ENCODE measurements around the gene TET3. TPM values are rescaled to one million over a fixed set of nuclear protein-coding genes. Genes with fewer than 3 reads are reported as not detected.
A peak's percentile ranks its signal among the peaks of the same experiment; 100 is the strongest.

Gene TET3
- total RNA-seq, 1 donor from 2014 or later: 12.3 TPM

DNA sequence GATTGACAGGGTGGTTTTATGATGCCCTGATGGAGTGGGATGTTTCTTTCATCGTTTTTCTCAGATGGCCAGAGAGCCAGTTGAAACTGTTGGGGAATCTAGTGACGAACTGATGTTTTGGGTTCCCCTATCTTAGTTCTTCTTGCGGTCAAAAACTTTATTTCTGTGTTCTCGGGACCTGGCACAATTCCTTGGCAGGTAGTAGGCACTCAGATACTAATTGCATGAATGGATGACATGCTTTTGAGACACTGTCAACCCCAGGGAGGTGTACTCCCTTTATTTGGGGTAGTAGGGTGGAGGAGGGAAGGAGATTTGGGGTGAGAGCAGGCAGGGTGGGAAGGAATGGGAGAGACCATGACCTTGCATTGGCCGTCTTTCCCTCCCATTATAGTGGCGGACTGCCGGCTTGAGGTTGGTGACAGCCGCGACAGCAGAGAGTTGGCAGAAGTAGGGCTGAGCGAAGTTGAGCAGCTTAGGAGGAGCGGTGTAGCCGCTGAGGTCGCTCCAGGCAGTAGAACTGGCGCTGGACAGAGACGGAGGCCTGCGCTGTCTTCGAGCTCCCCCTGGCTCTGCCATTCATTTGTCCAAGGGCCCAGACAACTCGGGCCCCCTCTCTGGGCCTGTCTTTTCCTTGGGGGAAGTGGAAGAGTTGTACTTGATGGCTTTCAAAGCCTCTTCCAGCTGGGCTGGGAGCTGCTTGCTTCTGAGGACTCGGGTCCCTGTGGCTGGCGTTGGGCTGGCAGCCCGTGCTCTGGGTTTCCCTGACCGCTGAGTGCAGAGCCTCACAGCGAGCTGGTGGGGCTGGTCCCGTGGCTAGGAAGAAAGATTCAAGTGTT, 2.6 kb downstream of the TET3 start:
- Histone ChIP-seq H3K9me3 (no peaks in the 10 kb centered on the region), H3K27me3 (no peaks in the 10 kb centered on the region), H3K36me3 (no peaks in the 10 kb centered on the region), H3K4me1 (peaks cover 62% of the 10 kb centered on the region), H3K4me3 (peak overlapping the region; percentile 3 to 22), H3K27ac (no peak overlapping the region)
- DNase-seq (ENCODE audit: extremely low spot score in 2 of 2): no peak
- intact Hi-C loops (cut with DNase I): no loop called here
- TF ChIP-seq POLR2AphosphoS5 (IDR thresholded peaks at IDR 0.05; ENCODE audit: insufficient read depth in 1 of 2, low read depth in 1 of 2) (no peak), POLR2A (IDR thresholded peaks at IDR 0.05) (no peak)
- TF ChIP-seq, protein P1, sequence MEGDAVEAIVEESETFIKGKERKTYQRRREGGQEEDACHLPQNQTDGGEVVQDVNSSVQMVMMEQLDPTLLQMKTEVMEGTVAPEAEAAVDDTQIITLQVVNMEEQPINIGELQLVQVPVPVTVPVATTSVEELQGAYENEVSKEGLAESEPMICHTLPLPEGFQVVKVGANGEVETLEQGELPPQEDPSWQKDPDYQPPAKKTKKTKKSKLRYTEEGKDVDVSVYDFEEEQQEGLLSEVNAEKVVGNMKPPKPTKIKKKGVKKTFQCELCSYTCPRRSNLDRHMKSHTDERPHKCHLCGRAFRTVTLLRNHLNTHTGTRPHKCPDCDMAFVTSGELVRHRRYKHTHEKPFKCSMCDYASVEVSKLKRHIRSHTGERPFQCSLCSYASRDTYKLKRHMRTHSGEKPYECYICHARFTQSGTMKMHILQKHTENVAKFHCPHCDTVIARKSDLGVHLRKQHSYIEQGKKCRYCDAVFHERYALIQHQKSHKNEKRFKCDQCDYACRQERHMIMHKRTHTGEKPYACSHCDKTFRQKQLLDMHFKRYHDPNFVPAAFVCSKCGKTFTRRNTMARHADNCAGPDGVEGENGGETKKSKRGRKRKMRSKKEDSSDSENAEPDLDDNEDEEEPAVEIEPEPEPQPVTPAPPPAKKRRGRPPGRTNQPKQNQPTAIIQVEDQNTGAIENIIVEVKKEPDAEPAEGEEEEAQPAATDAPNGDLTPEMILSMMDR (IDR thresholded peaks at IDR 0.05): no peak

- H3K36me3 ChIP-seq: no peaks in the 10 kb centered on the region
Measured at GRCh38 chr2:73987948-73988700, 3.4 kb downstream of the TET3 start.

GRCh38 chr2:73989972-73990371, 5.3 kb downstream of the TET3 start:
- Histone ChIP-seq H3K36me3 (no peaks in the 10 kb centered on the region), H3K4me3 (no peak overlapping the region), H3K27me3 (no peaks in the 10 kb centered on the region), H3K9me3 (no peaks in the 10 kb centered on the region), H3K27ac (no peak overlapping the region), H3K4me1 (peaks cover 54% of the 10 kb centered on the region)
- DNase-seq (ENCODE audit: extremely low spot score in 2 of 2): no peak
- TF ChIP-seq POLR2AphosphoS5 (IDR thresholded peaks at IDR 0.05; ENCODE audit: insufficient read depth in 1 of 2, low read depth in 1 of 2): no peak
- TF ChIP-seq POLR2A (IDR thresholded peaks at IDR 0.05): no peak
- TF ChIP-seq, protein P1 (IDR thresholded peaks at IDR 0.05): no peak
- intact Hi-C loops (cut with DNase I): no loop called here

More at GRCh38 chr2:73987948-73988700, 3.4 kb downstream of the TET3 start:
- Histone ChIP-seq H3K4me1 (peaks cover 58% of the 10 kb centered on the region), H3K9me3 (no peaks in the 10 kb centered on the region), H3K4me3 (peak overlapping the region; percentile 3 to 22), H3K27ac (no peak overlapping the region), H3K27me3 (no peaks in the 10 kb centered on the region)
- TF ChIP-seq, protein P1 (IDR thresholded peaks at IDR 0.05): no peak
- TF ChIP-seq POLR2AphosphoS5 (IDR thresholded peaks at IDR 0.05; ENCODE audit: insufficient read depth in 1 of 2, low read depth in 1 of 2) (no peak), POLR2A (IDR thresholded peaks at IDR 0.05) (no peak)
- intact Hi-C loops (cut with DNase I): no loop called here
- no peak for DNase-seq (ENCODE audit: extremely low spot score in 2 of 2)

DNA sequence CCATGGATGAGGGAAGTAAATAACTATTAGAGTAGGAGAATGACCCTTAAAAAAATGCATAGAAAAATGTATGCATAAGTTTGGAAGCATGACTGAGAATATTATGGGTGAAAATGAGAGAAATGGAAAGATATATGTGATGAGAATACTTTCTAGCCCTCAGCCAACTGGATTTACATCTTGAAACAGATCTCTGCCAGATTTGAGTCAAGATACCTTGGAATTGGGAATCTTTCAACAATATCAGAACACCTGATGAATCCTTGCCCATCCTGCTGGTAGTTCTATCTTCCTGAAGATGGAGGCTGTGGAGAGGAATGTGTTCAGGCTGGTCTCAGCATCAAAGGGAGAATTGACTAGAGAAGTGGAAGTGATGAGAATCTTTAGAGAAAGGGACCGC, 5.8 kb downstream of the TET3 start:
- Histone ChIP-seq H3K4me1 (peaks cover 53% of the 10 kb centered on the region), H3K9me3 (no peaks in the 10 kb centered on the region), H3K27me3 (no peaks in the 10 kb centered on the region), H3K27ac (no peak overlapping the region), H3K36me3 (no peaks in the 10 kb centered on the region), H3K4me3 (no peak overlapping the region)
- DNase-seq (ENCODE audit: extremely low spot score in 2 of 2): no peak
- intact Hi-C loops (cut with DNase I): no loop called here
- TF ChIP-seq POLR2AphosphoS5 (IDR thresholded peaks at IDR 0.05; ENCODE audit: insufficient read depth in 1 of 2, low read depth in 1 of 2): no peak
- no peak for TF ChIP-seq POLR2A (IDR thresholded peaks at IDR 0.05)

GRCh38 chr2:73992036-73992435, 7.3 kb downstream of the TET3 start:
- no peak for DNase-seq (ENCODE audit: extremely low spot score in 2 of 2)
- no peaks in the 10 kb centered on the region for H3K36me3 ChIP-seq
- peaks cover 38% of the 10 kb centered on the region for H3K4me1 ChIP-seq
- H3K4me3 ChIP-seq: no peak overlapping the region
- H3K27ac ChIP-seq: no peak overlapping the region
- intact Hi-C loops (cut with DNase I): no loop called here
- H3K9me3 ChIP-seq: no peaks in the 10 kb centered on the region
- TF ChIP-seq, protein P1 (IDR thresholded peaks at IDR 0.05): no peak
- TF ChIP-seq POLR2A (IDR thresholded peaks at IDR 0.05) (no peak), POLR2AphosphoS5 (IDR thresholded peaks at IDR 0.05; ENCODE audit: insufficient read depth in 1 of 2, low read depth in 1 of 2) (no peak)
- no peaks in the 10 kb centered on the region for H3K27me3 ChIP-seq

Measured in vagina (tissue), 2 donors.